Measurements from ENCODE around the gene KCNIP4. TPM values are rescaled to one million over a fixed set of nuclear protein-coding genes. Genes with fewer than 3 reads are reported as not detected.

KCNIP4 gene
- total and polyA plus RNA-seq, 2 donors (not counting 1 experiment from before 2014, with no cell fraction given): not detected

GRCh38 chr4:21811565-21811964 is 137.0 kb downstream of the KCNIP4 start:
- Histone ChIP-seq H3K36me3 (replicated peaks in 1 of 2; ENCODE audit: control extremely low read depth in 1 of 2, control insufficient read depth in 1 of 2, extremely low read depth in 1 of 2, insufficient read depth in 2 of 2, low read length in 1 of 2) (no peaks in the 10 kb centered on the region), H3K9me3 (ENCODE audit: control extremely low read depth in 1 of 3, control insufficient read depth in 2 of 3, insufficient read depth in 1 of 3, low read length in 2 of 3) (peaks cover 0 to 1% (median 0%) of the 10 kb centered on the region in 3 donors), H3K4me3 (ENCODE audit: control extremely low read depth in 1 of 5, extremely low read depth in 1 of 5, insufficient read depth in 1 of 5, low read depth in 2 of 5, low read length in 4 of 5) (no peak overlapping the region), H3K79me2 (ENCODE audit: control insufficient read depth, insufficient read depth, low read length) (no peaks in the 10 kb centered on the region), H3K27me3 (replicated peaks in 1 of 4; ENCODE audit: control extremely low read depth in 1 of 4, control insufficient read depth in 3 of 4, insufficient read depth in 4 of 4, low read length in 3 of 4) (no peaks in the 10 kb centered on the region), H2AFZ (ENCODE audit: insufficient read depth, low read depth, low read length, poor library complexity, severe bottlenecking) (no peak overlapping the region), H4K20me1 (ENCODE audit: control insufficient read depth, insufficient read depth, low read length, poor library complexity, severe bottlenecking) (no peaks in the 10 kb centered on the region), H3K4me2 (replicated peaks; ENCODE audit: low read depth, low read length, poor library complexity, severe bottlenecking) (no peak overlapping the region), H3K4me1 (ENCODE audit: control insufficient read depth in 2 of 2, insufficient read depth in 2 of 2, low read length in 2 of 2) (no peaks in the 10 kb centered on the region), H3K9ac (ENCODE audit: low read length) (no peak overlapping the region), H3K27ac (ENCODE audit: low read length in 2 of 2) (no peak overlapping the region)
- intact Hi-C loops (cut with micrococcal nuclease): no loop called here
- POLR2A ChIA-PET: no interaction called here
- peaks cover 4% of the 10 kb centered on the region for H3K9me3 Mint-ChIP-seq (ENCODE audit: insufficient read depth)
- no peak for DNase-seq
- TF ChIP-seq EZH2 (IDR thresholded peaks at IDR 0.05; ENCODE audit: borderline replicate concordance, insufficient read depth, low read depth, low read length, poor library complexity, severe bottlenecking) (no peak), CTCF (IDR thresholded peaks at IDR 0.05) (no peak)
- CTCF ChIA-PET: no interaction called here
- no peak for ATAC-seq (ENCODE audit: low read depth)
- no CpG with 5 or more reads among the region's 1 CpG for WGBS (ENCODE audit: insufficient coverage)
- no peak overlapping the region for H3K4me3 Mint-ChIP-seq
- H3K27ac Mint-ChIP-seq: no peak overlapping the region
- H3K4me1 Mint-ChIP-seq: no peaks in the 10 kb centered on the region
- no peaks in the 10 kb centered on the region for H3K27me3 Mint-ChIP-seq

- no peaks in the 10 kb centered on the region for H4K20me1 ChIP-seq (ENCODE audit: control insufficient read depth, insufficient read depth, low read length, poor library complexity, severe bottlenecking)
- H3K4me2 ChIP-seq (replicated peaks; ENCODE audit: low read depth, low read length, poor library complexity, severe bottlenecking): no peak overlapping the region
- no peak overlapping the region for H3K4me3 Mint-ChIP-seq
- no peaks in the 10 kb centered on the region for H3K27me3 ChIP-seq (replicated peaks in 1 of 4; ENCODE audit: control extremely low read depth in 1 of 4, control insufficient read depth in 3 of 4, insufficient read depth in 4 of 4, low read length in 3 of 4)
- no peak overlapping the region for H3K27ac ChIP-seq (ENCODE audit: low read length in 2 of 2)
- no peak for TF ChIP-seq EZH2 (IDR thresholded peaks at IDR 0.05; ENCODE audit: borderline replicate concordance, insufficient read depth, low read depth, low read length, poor library complexity, severe bottlenecking)
- no peak for TF ChIP-seq CTCF (IDR thresholded peaks at IDR 0.05)
- intact Hi-C loops (cut with micrococcal nuclease): no loop called here
- no peak overlapping the region for H3K4me3 ChIP-seq (ENCODE audit: control extremely low read depth in 1 of 5, extremely low read depth in 1 of 5, insufficient read depth in 1 of 5, low read depth in 2 of 5, low read length in 4 of 5)
- H3K79me2 ChIP-seq (ENCODE audit: control insufficient read depth, insufficient read depth, low read length): no peaks in the 10 kb centered on the region
- POLR2A ChIA-PET: no interaction called here
- no peaks in the 10 kb centered on the region for H3K9me3 ChIP-seq (ENCODE audit: control extremely low read depth in 1 of 3, control insufficient read depth in 2 of 3, insufficient read depth in 1 of 3, low read length in 2 of 3)
- H3K4me1 Mint-ChIP-seq: no peaks in the 10 kb centered on the region
- no peaks in the 10 kb centered on the region for H3K27me3 Mint-ChIP-seq
- H3K27ac Mint-ChIP-seq: no peak overlapping the region
- CTCF ChIA-PET: no interaction called here
- 93% methylated on average over 3 of the region's 3 CpGs for WGBS (ENCODE audit: insufficient coverage)
- no peak for DNase-seq
- no peak overlapping the region for H3K9ac ChIP-seq (ENCODE audit: low read length)
- ATAC-seq (ENCODE audit: low read depth): no peak
- H3K36me3 ChIP-seq (replicated peaks in 1 of 2; ENCODE audit: control extremely low read depth in 1 of 2, control insufficient read depth in 1 of 2, extremely low read depth in 1 of 2, insufficient read depth in 2 of 2, low read length in 1 of 2): no peaks in the 10 kb centered on the region
- no peak overlapping the region for H2AFZ ChIP-seq (ENCODE audit: insufficient read depth, low read depth, low read length, poor library complexity, severe bottlenecking)
- H3K9me3 Mint-ChIP-seq (ENCODE audit: insufficient read depth): no peaks in the 10 kb centered on the region
- H3K4me1 ChIP-seq (ENCODE audit: control insufficient read depth in 2 of 2, insufficient read depth in 2 of 2, low read length in 2 of 2): no peaks in the 10 kb centered on the region
Measured at GRCh38 chr4:21806991-21807390, 141.6 kb downstream of the KCNIP4 start.
